CD1c-positive myeloid dendritic cell (primary cell): ENCODE data around the gene HAPLN3.
"Not testable (repeated sequence)": the region's sequence is repeated elsewhere in the genome, so short reads cannot be mapped to it uniquely, and the experiment has no call there.

Source experiments
- DNase-seq: peaks from one replicate; pipeline ENCODE4 v3.0.0-alpha.2; 2016; ENCODE audit errors: extremely low spot score

HAPLN3 gene

DNA sequence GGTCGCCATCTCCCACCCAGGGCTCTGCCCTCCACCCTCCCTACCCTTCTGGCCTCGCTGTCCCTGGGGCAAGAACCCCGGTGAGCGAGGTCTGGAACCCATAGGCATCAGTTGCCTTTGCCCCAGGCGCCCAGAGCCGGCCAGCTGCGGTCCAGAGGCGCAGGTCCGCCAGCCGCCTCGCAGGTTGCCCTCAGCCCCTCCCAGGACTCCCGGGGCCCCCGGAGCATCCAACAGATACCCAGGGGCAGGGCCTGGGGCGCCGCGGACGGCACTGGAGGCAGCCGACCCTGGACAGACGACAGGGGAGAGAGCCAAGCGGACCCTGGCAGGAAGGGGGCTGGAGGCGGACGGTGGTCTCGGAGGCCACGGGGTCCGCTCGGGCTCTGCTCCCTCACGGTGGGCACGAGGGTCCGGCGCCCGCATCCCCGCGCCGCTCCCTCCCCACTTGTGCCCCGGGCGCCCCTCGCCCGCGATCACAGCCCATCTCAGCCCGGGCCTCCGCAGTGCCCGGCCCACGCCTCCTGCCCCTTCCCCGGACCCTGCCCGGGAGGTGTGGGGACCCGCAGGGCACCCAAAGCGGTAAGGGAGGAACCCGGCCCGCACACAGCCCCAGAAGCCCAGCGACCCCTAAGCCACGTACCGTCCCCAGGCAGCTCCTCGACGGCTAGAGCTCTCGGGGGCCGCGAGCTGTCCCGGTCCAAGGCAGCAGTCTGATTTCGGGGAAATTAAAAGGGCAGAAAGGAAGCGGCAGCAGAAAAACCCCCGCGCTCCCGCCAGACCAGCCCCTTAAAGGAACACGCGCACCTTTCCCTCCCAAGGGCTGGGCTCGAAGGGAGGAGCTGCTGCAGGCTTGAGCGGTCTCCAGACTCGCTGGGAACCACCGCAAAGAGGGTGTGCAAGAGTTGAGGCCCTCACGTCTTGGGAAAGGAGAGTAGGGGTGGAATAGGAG is at the start of gene HAPLN3:
Gene HAPLN3, minus strand, starts transcription at position 726 of the 949 bp plus-strand sequence. CDS start 8,246 bp downstream, outside the sequence.
- peak; percentile 14 for DNase-seq

- no peak for DNase-seq
Measured at GRCh38 chr15:88940110-88940675, 44.8 kb upstream of the HAPLN3 start.

DNA sequence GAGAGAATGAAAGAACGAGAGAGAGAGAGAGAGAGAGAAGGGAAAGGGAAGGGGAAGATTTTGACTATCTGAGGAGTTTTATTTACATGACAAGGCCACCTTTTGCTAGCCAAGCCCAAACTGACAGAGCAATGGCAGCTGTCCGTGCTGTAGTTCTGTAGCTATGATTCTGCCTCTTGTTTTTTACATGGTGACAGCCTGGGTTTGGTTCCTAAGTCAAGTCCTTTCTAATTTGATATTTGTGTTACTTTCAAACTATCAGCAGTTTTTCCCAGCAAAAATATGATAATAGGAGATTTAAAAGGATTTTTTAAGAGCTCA is 44.1 kb upstream of the HAPLN3 start:
- DNase-seq: no peak

DNA sequence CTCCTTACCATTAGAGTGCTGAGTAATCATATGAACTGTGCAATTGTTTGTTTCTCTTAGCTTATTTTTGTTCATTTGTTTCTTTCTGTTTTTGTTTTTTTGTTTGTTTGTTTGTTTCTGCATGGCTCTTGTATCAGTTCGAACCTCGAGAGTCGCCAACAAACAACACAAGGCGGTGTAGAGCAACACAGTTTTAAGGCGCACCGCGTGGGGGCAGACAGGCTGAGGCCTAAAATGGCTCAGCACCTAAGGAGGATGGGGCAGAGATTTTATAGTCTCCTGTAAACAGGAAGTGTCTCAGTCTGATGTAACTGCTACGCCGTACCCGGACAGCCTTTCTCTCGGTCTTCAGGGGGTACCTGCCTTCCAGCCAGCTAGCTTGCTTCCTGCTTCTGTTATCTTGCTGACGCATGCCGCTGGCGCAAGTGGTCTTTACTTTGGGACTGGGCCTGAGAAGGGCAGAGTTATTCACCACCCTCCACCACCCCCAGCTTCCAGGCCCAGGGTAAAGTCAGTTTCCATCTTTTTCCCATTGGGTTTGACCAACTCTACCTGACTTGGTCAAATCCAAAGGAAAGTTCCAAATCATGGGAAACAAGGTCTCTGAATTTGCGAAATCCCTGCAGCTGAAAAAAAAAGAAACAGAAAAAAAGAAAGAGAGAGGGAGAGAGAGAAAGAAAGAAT is 43.6 kb upstream of the HAPLN3 start:
- no peak for DNase-seq

GRCh38 chr15:88934449-88934848 is 39.1 kb upstream of the HAPLN3 start:
- not testable (repeated sequence) for DNase-seq

GRCh38 chr15:88932875-88933330 is 37.6 kb upstream of the HAPLN3 start:
- no peak for DNase-seq

DNA sequence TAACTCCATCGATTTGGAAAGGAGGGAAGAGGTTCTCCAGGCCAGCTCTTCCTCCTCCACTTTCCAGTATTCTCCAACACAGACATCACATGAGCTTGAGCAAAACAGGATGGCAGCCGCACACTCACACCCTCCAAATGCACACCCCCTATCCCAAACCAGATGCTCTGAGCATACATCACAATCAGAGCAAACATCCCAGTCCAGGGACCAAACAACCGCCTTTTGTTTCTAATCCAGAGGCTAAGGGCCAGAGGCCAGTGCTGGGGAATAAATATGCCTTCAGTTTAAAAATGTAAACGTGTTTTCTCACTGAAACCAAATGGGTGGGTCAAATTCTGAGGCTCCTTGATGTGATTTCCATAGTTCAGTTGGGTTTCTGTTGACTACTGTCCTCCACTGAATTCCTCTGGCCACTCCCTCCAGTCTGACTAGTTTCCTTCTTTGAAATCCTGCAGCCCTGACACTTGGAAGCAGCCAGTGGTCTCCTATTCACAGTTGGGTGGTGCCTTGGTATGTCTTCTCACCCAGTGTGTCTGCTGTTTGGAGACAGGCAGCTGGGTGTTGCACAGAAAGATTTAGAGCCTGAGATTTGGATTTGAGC is 37.0 kb upstream of the HAPLN3 start:
- no peak for DNase-seq

DNA sequence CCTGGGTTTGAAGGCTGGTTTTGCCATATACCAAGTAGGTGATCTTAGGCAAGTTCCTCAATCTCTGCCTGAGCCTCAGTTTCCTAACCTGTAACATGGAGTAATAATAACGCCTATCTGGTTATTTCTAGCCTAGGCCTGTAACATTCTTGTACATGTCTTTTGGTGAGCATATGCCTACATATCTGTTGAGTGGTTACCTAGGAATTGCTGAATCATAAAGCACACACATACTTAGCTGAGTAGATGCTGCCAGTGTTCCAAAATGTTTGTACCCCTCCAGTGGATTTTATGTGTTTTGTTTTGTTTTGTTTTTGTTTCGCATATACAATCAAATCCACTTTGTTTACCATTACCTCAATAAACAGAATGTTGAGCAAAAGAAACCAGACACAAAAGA is 35.2 kb upstream of the HAPLN3 start:
- no peak for DNase-seq

- DNase-seq: not testable (repeated sequence)
Measured at GRCh38 chr15:88929358-88930098, 34.2 kb upstream of the HAPLN3 start.

DNA sequence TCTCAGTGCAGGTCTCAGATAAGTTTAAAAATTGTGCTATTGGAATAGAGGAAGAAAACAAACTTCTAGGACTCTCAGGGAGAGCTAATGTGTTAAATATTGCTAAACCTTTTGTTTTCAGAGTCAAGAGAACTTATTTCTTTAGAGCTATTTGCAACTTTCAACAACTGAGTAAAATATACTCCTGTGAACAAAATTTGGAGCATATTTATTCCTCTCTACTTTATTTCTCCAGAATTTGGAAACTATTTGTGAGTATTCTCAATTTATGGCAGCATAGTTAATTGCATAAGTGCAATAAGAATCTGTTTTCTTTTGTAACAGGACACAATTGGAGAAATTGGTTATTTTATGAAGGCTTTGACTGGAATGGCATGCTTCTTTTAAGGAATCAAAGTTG is 32.8 kb upstream of the HAPLN3 start:
- DNase-seq: not testable (repeated sequence)

DNA sequence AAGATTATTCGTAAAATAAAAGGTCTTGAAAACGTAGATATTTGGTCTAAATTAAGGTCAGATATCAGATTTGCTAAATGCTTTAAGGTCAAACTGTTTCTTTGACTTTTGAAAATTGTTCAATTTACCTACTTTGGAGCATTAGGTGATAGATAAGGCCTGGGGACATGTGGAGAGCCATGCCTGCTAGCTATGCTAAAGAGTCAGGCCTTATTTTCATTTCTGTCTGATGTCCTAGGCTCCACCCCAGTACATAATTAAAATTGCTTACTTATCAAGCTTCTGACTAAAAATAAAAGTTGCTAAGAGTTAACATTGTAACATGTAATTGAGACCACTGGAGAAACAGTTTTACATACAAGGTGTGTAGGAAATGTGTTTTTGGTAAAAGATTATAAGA is 30.3 kb upstream of the HAPLN3 start:
- not testable (repeated sequence) for DNase-seq

GRCh38 chr15:88920892-88921435 is 25.6 kb upstream of the HAPLN3 start:
- DNase-seq: not testable (repeated sequence)

GRCh38 chr15:88920186-88920891 is 25.0 kb upstream of the HAPLN3 start:
- DNase-seq: no peak

GRCh38 chr15:88918738-88919137 is 23.4 kb upstream of the HAPLN3 start:
- DNase-seq: peak; percentile 78

DNA sequence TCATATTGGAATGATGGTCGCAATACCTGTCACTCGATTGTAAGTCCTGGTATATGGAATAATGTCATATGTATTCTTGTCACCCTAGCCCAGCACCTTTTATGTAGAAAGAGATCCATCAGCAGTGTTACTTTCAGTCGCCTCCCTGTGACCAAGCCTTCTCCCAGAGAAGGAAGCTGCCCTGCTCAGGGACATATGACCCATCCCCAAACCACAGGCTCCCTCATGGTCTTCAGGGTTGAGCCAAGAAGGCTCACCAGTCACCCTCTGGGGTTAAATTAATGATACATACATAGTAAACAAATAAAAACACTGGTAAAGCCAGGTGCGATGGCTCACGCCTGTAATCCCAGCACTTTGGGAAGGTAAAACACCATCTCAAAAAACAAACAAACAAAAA is 22.4 kb upstream of the HAPLN3 start:
- DNase-seq: no peak

GRCh38 chr15:88915354-88915753 is 20.0 kb upstream of the HAPLN3 start:
- no peak for DNase-seq

DNA sequence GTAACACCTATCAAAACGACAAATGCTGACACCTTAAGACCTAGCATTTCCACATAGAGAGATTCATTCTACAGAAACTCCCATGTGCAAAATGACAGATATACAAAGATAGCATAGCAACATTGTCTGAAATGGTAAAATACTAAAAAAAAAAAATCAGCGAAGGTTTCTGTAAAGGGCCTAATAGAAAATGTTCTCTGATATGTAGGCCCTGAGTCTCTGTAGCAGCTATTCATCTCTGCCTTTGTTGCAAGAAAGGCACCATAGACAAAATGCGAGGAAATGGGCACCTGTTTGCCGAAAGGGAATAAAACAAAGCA is 18.5 kb upstream of the HAPLN3 start:
- DNase-seq: no peak

GRCh38 chr15:88913017-88913849 is 17.9 kb upstream of the HAPLN3 start, which contains the start of gene MFGE8:
TSS of gene MFGE8 (minus strand) at chr15:88913379. CDS start at chr15:88913319, 60 bp downstream.
- DNase-seq: peak; percentile 55

GRCh38 chr15:88912500-88912921 is 17.2 kb upstream of the HAPLN3 start:
- DNase-seq: no peak

GRCh38 chr15:88911766-88912118 is 16.4 kb upstream of the HAPLN3 start:
- no peak for DNase-seq
